Activated CD8-positive, alpha-beta T cell treated with anti-CD3 and anti-CD28 coated beads, Interleukin-2, amount 10 ng/mL, durations not matched to agents 7 days and 5 days (primary cell): ENCODE measurements around the gene POU5F1. TPM values are rescaled to one million over a fixed set of nuclear protein-coding genes. Genes with fewer than 3 reads are reported as not detected.
"Not testable (repeated sequence)": the region's sequence is repeated elsewhere in the genome, so short reads cannot be mapped to it uniquely, and the experiment has no call there.

Experiments used
- ATAC-seq: fragments of 150-1000 bp; cut with Tn5 transposase; one replicate; pipeline ENCODE4 v1.10.0; 2021; ENCODE audit warnings: moderate library complexity
- CTCF ChIA-PET: fragments of 350-600 bp; sonication (Branson Sonifier 250); formaldehyde crosslinking; loops from one replicate; lab custom pipeline; 2021; ENCODE audit warnings: antibody characterized with exemption; lab: Charles Lee
- POLR2A ChIA-PET: fragments of 350-600 bp; sonication (Branson Sonifier 250); formaldehyde crosslinking; loops from one replicate; lab custom pipeline; 2021; ENCODE audit warnings: antibody characterized with exemption; lab: Charles Lee
- DNase-seq: peaks from one replicate; pipeline ENCODE4 v3.0.0-alpha.2; 2020
- H3K27ac Mint-ChIP-seq: one replicate; pipeline ENCODE4 v1.8.0; 2021; ENCODE audit warnings: mild to moderate bottlenecking, mixed read lengths
- H3K27me3 Mint-ChIP-seq: one replicate; pipeline ENCODE4 v1.8.0; 2021; ENCODE audit warnings: low read depth, mixed read lengths
- H3K36me3 Mint-ChIP-seq: one replicate; pipeline ENCODE4 v1.8.0; 2021; ENCODE audit warnings: low read depth, mixed read lengths
- H3K4me1 Mint-ChIP-seq: one replicate; pipeline ENCODE4 v1.8.0; 2021; ENCODE audit warnings: low read depth, mixed read lengths
- H3K4me3 Mint-ChIP-seq: one replicate; pipeline ENCODE4 v1.8.0; 2021; ENCODE audit warnings: mild to moderate bottlenecking, mixed read lengths
- H3K9me3 Mint-ChIP-seq: one replicate; pipeline ENCODE4 v1.8.0; 2022; ENCODE audit warnings: mixed read lengths; ENCODE audit not compliant: insufficient read depth
- total RNA-seq, 2 experiments: library from RNA; stranded (reverse); gene quantifications; one replicate each; pipeline ENCODE4 v1.2.3, GENCODE V29; 2021

The POU5F1 gene
- not detected for total RNA-seq

DNA sequence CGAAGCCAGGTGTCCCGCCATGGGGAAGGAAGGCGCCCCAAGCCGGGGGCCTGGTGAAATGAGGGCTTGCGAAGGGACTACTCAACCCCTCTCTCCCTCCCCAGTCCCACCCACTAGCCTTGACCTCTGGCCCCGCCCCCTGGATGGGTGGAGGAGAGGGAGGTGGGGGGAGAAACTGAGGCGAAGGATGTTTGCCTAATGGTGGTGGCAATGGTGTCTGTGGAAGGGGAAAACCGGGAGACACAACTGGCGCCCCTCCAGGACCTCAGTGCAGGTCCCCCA lies at the start of gene POU5F1:
POU5F1 (minus strand) TSS at position 83 of the 282 bp plus-strand sequence; CDS start at position 21, 62 bp downstream.
- peaks cover 5% of the 10 kb centered on the region for H3K36me3 Mint-ChIP-seq
- DNase-seq (no peak), ATAC-seq (no peak)
- H3K27ac Mint-ChIP-seq = no peak within 1 kb of the TSS
- ChIA-PET POLR2A (no interaction called here), CTCF (no interaction called here)
- peaks cover 4% of the 10 kb centered on the region for H3K4me1 Mint-ChIP-seq
- H3K4me3 Mint-ChIP-seq = no peak within 1 kb of the TSS
- no peaks in the 10 kb centered on the region for H3K9me3 Mint-ChIP-seq
- no peaks in the 10 kb centered on the region for H3K27me3 Mint-ChIP-seq

DNA sequence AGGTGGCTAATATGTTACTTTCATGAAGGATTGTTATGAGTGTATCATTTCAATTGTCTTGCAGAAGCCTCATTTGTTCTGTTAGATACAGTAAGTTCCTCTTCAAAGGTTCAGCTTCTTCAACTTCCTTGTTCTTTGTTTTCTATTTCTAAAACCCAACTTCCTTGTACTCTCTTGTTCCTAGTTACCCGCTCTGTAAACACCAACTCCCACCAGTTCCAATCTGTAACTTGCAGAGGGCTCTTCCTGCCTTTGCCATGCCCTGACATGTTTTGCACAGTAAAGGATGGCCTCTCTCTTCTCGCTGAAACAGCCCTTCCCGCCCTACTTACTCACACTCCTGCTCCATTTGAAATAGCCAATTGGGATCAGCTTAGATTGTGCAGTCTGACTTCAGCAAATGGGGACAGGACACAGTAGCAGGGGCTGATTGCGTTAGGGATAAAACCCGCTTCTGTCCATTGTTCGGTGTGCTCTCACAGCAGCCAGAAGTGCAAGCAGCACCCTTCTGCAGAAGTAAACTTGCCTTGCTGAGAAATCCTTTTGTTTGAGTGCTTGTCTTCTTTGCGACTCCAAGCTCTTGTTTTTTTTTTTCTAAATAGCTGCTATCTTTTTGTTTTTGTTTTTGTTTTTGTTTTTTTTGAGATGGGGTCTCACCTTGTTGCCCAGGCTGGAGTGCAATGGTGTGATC lies 45.9 kb upstream of the POU5F1 start:
- no peak for ATAC-seq
- peaks cover 3% of the 10 kb centered on the region for H3K36me3 Mint-ChIP-seq
- CTCF ChIA-PET = interaction anchor here (1.0 kb wide), 1 partner anchor 151 kb away, joined by 3 read pairs; no protein-coding TSS in a partner anchor
- peaks cover 6% of the 10 kb centered on the region for H3K27me3 Mint-ChIP-seq
- peaks cover 7% of the 10 kb centered on the region for H3K4me1 Mint-ChIP-seq
- H3K27ac Mint-ChIP-seq = peak overlapping the region; percentile 49
- POLR2A ChIA-PET = interaction anchor here (0.5 kb wide), 1 partner anchor 445 kb away, joined by 3 read pairs; no protein-coding TSS in a partner anchor
- DNase-seq = no peak
- H3K4me3 Mint-ChIP-seq = no peak overlapping the region
- H3K9me3 Mint-ChIP-seq = peaks cover 8% of the 10 kb centered on the region

DNA sequence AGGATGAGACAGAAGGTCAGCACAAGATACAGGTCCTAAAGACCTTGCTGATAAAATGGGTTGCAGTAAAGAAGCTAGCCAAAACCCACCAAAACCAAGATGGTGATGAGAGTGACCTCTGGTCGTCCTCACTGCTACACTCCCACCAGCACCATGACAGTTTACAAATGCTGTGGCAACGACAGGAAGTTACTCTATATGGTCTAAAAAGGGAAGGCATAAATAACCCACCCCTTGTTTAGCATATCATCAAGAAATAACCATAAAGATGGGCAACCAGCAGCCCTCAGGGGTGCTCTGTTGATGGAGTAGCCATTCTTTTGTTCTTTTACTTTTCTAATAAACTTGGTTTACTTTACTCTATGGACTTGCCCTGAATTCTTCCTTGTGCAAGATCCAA lies 44.7 kb upstream of the POU5F1 start:
- H3K27me3 Mint-ChIP-seq, H3K36me3 Mint-ChIP-seq, POLR2A ChIA-PET, ATAC-seq, H3K27ac Mint-ChIP-seq, H3K4me3 Mint-ChIP-seq, H3K9me3 Mint-ChIP-seq, H3K4me1 Mint-ChIP-seq, DNase-seq: not testable (repeated sequence)
- CTCF ChIA-PET = interaction anchor here (1.0 kb wide), 1 partner anchor 152 kb away, joined by 3 read pairs; no protein-coding TSS in a partner anchor

DNA sequence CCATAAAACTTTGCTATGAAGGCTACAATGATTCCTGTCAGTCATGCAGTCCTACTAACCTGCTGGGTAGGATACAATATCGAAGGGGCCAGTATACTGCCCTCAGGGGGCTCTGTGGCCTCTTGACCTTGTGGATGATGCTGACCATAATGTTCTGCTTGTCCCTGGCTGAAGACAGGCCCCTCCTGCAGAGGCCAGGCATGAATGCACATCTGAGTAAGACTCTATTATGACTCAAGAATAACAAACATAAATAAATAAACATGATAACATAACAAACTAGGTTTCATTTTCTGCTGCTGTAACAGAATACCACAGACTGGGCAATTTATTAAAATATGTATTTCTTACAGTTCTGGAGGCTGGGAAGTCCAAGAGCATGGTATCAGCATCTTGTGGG lies 44.0 kb upstream of the POU5F1 start:
- ChIA-PET POLR2A (no interaction called here), CTCF (no interaction called here)
- ATAC-seq = no peak
- H3K9me3 Mint-ChIP-seq = peaks cover 8% of the 10 kb centered on the region
- H3K27ac Mint-ChIP-seq = no peak overlapping the region
- DNase-seq = no peak
- H3K36me3 Mint-ChIP-seq = peaks cover 3% of the 10 kb centered on the region
- H3K27me3 Mint-ChIP-seq = peaks cover 6% of the 10 kb centered on the region
- H3K4me3 Mint-ChIP-seq = no peak overlapping the region
- H3K4me1 Mint-ChIP-seq = peaks cover 7% of the 10 kb centered on the region

DNA sequence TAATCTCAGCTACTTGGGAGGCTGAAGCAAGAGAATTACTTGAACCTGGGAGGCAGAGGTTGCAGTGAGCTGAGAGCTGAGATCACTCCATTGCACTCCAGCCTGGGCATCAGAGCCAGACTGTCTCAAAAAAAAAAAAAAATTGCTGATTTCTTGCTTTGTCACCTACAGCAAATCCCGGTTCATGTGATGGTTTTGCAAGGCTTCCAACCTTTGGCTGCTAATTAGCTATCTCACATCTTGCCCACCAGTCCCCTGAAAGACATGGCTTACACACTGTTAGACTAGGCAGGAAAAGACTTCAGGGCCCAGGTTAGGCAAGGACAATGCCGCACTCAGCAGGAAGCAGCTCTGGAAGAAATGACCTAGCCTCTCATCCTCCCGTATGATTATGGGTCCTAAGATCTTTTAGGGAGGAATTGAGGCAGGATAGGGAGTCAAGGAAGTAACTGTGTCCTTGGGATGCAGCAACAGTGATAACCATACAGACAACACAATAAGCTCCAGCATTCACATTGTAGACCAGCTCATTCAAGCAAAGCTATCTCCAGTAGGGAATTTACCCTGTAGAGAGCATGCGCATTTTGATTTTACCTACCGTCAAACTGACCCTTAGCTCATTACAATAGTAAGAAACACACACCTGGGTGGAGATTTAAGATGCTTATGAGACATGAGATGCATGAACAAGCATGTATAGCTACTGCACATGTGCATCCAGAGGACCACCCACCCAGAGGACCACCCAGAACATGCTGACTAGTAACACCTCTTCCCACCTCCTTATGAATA lies 40.5 kb upstream of the POU5F1 start:
- Mint-ChIP-seq H3K27ac (no peak overlapping the region), H3K9me3 (peaks cover under 1% of the 10 kb centered on the region), H3K4me1 (peaks cover 1% of the 10 kb centered on the region), H3K27me3 (no peaks in the 10 kb centered on the region), H3K4me3 (no peak overlapping the region), H3K36me3 (no peaks in the 10 kb centered on the region)
- no peak for ATAC-seq
- POLR2A ChIA-PET = no interaction called here
- DNase-seq = no peak
- CTCF ChIA-PET = interaction anchor here (0.5 to 2.2 kb wide), 3 partner anchors 14 to 156 kb away, joined by 3 to 8 read pairs (median 3); no protein-coding TSS in a partner anchor

DNA sequence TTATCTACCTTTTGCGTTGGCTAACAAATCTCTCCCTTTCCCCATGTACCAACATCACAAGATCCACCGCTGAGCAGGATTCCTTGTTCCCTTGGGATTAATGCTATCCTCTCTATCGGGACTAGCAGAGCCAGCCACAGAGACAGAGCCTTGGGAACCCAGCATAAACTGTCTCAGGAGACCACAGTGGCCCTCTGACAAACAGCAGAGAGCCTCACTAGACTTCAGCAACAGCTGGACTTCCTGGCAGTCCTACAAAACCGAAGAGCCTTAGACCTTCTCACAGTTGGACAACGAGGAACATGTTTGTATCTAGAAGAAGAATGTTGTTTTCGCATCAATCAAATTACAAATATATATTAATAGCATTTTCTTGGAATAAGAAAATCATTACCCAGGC lies 39.6 kb upstream of the POU5F1 start:
- Mint-ChIP-seq H3K4me1 (peaks cover 2% of the 10 kb centered on the region), H3K36me3 (peaks cover 2% of the 10 kb centered on the region), H3K9me3 (no peaks in the 10 kb centered on the region), H3K4me3 (no peak overlapping the region), H3K27ac (no peak overlapping the region), H3K27me3 (no peaks in the 10 kb centered on the region)
- no peak for ATAC-seq
- ChIA-PET CTCF (interaction anchor here (1.3 kb wide), 1 partner anchor 13 kb away, joined by 3 read pairs; no protein-coding TSS in a partner anchor), POLR2A (no interaction called here)
- DNase-seq = no peak

DNA sequence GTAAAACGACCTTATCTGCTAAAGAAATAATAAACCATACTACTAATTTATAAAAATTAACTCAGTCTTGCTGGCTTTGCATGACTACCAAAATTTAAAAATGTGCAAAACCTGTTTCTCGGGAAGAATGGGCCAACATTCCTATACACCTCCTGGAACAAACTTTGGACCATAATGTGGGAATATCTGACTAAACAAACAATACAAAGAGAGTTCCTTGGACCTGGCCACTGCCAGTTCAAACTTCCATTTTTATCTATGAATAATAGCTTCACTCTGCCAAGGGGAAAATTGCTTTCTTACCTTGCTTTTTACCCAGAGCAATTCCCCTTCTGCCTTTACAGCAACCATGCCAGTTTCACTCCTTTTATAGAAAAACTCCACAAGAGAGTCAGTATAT lies 38.7 kb upstream of the POU5F1 start:
- no peaks in the 10 kb centered on the region for H3K27me3 Mint-ChIP-seq
- ChIA-PET CTCF (interaction anchor here (0.7 to 1.4 kb wide), 2 partner anchors 17 to 157 kb away, joined by 3 to 6 read pairs; no protein-coding TSS in a partner anchor), POLR2A (interaction anchor here (1.2 to 1.4 kb wide), 2 partner anchors 11 to 192 kb away, joined by 4 to 6 read pairs; no protein-coding TSS in a partner anchor)
- no peak overlapping the region for H3K27ac Mint-ChIP-seq
- ATAC-seq (no peak), DNase-seq (no peak)
- no peak overlapping the region for H3K4me3 Mint-ChIP-seq
- no peaks in the 10 kb centered on the region for H3K9me3 Mint-ChIP-seq
- H3K4me1 Mint-ChIP-seq = peaks cover 10% of the 10 kb centered on the region
- peaks cover 6% of the 10 kb centered on the region for H3K36me3 Mint-ChIP-seq

DNA sequence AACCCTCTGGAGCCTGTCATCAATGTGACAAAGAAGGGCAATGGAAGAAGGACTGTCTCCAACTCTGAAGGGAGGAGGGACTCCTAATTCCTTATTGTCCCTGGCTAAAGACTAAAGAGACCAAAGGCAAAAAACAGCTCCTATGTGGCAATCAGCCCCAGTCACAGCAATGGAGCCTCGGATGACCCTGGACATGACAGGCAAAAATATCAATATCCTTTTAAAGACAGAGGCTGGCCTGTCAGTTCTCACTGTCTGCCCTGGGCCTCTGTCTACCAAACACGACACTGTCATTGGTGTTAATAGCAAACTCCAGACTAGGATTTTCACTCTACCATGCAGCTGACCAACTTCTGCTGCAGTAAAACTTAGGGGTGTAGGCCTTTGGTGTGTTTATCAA lies 38.0 kb upstream of the POU5F1 start:
- no peak overlapping the region for H3K4me3 Mint-ChIP-seq
- POLR2A ChIA-PET = interaction anchor here (1.2 to 1.4 kb wide), 2 partner anchors 11 to 192 kb away, joined by 4 to 6 read pairs; no protein-coding TSS in a partner anchor
- DNase-seq (no peak), ATAC-seq (no peak)
- no peaks in the 10 kb centered on the region for H3K9me3 Mint-ChIP-seq
- CTCF ChIA-PET = interaction anchor here (1.4 kb wide), 1 partner anchor 158 kb away, joined by 6 read pairs; no protein-coding TSS in a partner anchor
- H3K4me1 Mint-ChIP-seq = peaks cover 16% of the 10 kb centered on the region
- H3K27ac Mint-ChIP-seq = no peak overlapping the region
- no peaks in the 10 kb centered on the region for H3K27me3 Mint-ChIP-seq
- H3K36me3 Mint-ChIP-seq = peaks cover 6% of the 10 kb centered on the region

DNA sequence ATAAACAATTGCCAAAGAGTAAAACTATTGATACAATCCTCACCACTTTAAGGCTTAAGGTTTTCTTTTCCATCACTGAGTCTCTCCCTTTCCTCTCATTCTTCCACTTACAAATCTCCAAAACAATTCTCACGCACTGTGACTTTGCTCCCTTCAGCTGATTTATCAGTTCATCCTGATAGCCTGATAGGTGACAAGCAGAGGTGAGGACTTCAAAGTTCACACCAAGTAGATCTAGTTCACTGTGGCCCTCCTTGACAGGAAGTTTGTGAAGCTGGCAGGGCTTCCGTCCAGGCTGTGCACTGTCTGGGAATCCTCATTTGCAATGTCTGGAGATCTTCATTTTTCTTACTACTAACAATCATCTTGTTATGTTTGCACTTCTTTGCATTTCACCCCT lies 35.2 kb upstream of the POU5F1 start:
- Mint-ChIP-seq H3K4me3 (peak overlapping the region; percentile 4), H3K27me3 (no peaks in the 10 kb centered on the region), H3K27ac (peak overlapping the region; percentile 60), H3K4me1 (peaks cover 41% of the 10 kb centered on the region), H3K36me3 (peaks cover 21% of the 10 kb centered on the region), H3K9me3 (peaks cover 3% of the 10 kb centered on the region)
- POLR2A ChIA-PET = no interaction called here
- ATAC-seq = no peak
- CTCF ChIA-PET = interaction anchor here (1.4 kb wide), 1 partner anchor 161 kb away, joined by 7 read pairs; no protein-coding TSS in a partner anchor
- no peak for DNase-seq

DNA sequence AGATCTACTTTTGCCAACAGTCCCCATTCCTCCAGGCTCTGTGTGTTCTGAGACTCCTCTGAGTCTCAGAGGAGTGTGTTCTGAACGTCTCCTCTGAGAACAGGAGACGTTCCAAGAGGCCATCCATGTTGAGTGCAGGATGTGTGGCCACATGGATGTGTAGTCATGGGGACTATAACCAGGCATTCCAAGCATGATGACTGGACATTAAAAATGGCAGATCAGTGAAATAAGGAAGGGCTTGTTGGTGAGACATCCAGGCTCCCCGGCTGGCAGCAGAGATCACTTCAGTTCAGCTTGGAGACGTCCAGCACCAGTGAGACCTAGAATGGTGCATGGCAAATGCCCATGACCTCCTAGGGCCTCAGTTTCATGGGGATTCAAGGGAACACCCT lies 34.3 kb upstream of the POU5F1 start:
- DNase-seq = no peak
- no peak for ATAC-seq
- H3K9me3 Mint-ChIP-seq = peaks cover 3% of the 10 kb centered on the region
- H3K36me3 Mint-ChIP-seq = peaks cover 30% of the 10 kb centered on the region
- peak overlapping the region; percentile 93 for H3K27ac Mint-ChIP-seq
- ChIA-PET POLR2A (no interaction called here), CTCF (interaction anchor here (1.4 kb wide), 1 partner anchor 162 kb away, joined by 7 read pairs; no protein-coding TSS in a partner anchor)
- peak overlapping the region; percentile 84 for H3K4me3 Mint-ChIP-seq
- no peaks in the 10 kb centered on the region for H3K27me3 Mint-ChIP-seq
- H3K4me1 Mint-ChIP-seq = peaks cover 49% of the 10 kb centered on the region

DNA sequence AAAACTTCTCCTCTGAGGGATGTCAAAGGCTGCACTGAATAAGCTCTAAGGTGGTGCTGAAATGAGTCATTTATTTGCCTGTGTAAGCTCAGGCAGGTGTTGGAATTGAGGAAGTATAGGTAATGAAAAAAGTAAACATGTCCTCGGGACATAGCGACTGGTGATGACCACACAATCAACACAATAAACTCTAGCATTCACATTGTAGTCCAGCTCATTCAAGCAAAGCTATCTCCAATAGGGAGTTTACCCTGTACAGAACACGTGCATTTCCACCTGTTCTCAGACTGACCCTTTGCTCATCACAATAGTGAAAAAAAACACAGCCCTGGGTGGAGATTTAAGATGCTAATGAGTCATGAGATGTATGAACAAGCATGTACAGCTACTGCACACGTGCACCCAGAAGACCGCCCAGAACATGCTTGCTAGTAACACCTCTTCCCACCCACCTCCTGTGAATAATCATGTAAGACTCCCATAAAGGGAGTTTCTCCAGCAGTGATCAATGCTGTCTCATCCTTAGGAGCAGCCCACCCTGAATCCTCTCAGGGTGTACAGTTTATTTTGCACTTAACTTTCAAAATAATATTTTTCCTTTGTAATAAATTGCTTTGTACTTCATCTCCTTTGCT lies 33.0 kb upstream of the POU5F1 start:
- H3K4me3 Mint-ChIP-seq = peak overlapping the region; percentile 84
- H3K36me3 Mint-ChIP-seq = peaks cover 39% of the 10 kb centered on the region

More for the DNA sequence above, 33.0 kb upstream of the POU5F1 start:
- DNase-seq = peak; percentile 50
- no peaks in the 10 kb centered on the region for H3K27me3 Mint-ChIP-seq
- peaks cover 60% of the 10 kb centered on the region for H3K4me1 Mint-ChIP-seq
- CTCF ChIA-PET = interaction anchor here (0.8 to 2.1 kb wide), 5 partner anchors 9 to 239 kb away, joined by 3 to 11 read pairs (median 5); no protein-coding TSS in a partner anchor
- peak overlapping the region; percentile 93 for H3K27ac Mint-ChIP-seq
- ATAC-seq = peak; percentile 45
- POLR2A ChIA-PET = interaction anchor here (1.0 kb wide), 1 partner anchor 150 kb away, joined by 4 read pairs; no protein-coding TSS in a partner anchor
- H3K9me3 Mint-ChIP-seq = peaks cover 3% of the 10 kb centered on the region
